NCI-H2107 (cell line): ENCODE data around the gene MAGI1.

ENCODE experiments used
- DNase-seq: peaks from one replicate; lab custom pipeline; 2025; lab: John Stamatoyannopoulos, UW

Gene MAGI1

DNA sequence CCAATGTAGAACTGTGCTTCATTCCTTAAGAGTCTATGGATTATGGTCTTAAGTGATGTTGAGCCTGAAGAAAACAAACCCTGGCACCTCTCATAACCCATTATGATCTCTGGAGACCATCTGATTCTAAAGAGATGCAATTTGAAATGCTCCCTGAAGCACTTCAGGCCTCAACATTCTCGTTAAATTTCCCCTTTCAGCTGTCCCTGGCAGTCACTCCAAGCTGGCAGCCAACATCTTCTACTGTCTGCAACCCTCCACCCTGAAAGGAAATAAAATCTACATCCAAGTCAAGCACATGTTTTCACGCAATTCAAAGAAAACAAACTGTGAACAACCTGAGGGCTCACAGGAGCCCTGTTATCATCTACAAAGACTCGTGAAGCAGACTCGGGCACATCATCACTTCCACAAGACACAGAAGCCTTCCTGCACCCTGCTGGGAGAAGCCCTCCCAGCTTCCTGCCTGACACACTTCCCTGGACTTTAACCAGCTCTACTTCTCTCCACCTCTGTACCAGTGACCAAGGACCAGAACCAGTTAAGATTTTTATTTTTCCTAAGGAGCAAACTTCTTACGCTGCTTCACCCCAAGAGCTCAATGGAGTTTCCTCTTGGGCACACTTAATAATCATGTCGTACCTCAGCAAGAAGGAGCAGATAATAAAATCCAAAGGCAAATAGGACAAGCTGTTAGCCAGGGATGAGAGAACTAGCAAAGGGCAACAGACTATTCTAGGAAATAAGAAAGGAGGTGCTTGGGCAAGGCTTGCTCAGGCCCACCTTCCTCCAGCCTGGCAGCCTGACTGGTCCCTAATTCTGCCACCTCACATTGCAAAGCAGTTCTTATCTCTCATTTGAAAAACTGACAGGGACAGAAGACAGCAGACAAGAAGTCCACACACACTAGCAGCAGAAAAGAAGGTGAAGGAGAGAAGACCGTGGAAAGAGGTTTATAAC lies 67.1 kb downstream of the MAGI1 start:
- no peak for DNase-seq

DNA sequence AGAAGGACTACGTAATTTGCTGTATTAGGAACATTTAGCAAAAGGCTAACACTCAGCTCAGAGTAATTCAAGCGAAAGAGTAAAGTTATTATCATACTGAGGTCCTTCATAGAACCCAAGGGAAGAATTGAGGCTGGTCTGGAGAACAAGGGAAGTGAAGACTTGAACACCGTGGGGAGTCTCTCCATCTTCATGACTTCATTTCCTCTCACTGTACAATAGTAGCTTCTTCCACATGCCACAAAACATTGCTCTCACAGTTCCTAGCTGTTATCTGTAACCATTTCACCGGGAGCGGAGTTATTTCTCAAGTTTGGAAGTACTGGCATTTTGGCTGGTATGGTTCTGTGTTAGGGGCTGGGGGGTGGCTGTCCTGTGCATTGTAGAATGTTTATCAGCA lies 69.7 kb downstream of the MAGI1 start:
- no peak for DNase-seq

DNA sequence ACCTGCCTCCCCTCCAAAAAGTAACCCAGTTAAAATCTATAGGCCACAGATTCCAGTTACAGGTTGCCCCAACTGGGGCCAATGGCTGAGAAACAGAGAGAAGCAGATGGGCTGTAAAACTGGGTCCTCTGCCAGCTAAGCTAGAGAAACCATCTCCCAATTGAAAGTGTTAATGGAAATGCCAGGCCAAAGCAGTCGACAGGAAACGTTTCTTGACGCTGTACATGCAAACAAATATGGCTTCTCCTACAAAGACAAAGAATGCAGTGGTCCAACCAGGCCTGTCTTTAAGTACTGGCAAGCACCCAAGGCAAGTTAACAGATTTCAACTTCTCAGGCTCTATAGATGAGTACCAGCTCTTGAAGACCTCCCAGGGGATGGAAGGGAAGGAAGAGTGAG lies 71.3 kb downstream of the MAGI1 start:
- DNase-seq = no peak

DNA sequence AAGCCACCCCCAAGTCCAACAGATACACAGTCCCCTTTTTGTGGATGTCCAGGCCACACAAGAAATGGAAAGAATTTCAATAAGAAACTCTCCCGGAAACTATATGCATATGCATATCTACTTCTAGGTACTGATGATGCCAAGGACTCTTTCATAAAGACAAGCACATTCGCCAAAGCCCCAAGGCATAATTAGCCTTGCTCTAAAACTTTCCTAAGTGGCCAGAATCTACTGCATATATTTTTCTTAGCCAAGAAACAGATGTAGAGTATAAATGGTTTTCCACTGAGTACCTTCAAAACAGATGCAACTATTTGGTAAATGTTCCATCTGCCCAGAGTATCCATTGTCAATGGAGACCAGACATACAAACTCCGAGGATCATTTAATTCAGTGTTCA lies 73.9 kb downstream of the MAGI1 start:
- no peak for DNase-seq

DNA sequence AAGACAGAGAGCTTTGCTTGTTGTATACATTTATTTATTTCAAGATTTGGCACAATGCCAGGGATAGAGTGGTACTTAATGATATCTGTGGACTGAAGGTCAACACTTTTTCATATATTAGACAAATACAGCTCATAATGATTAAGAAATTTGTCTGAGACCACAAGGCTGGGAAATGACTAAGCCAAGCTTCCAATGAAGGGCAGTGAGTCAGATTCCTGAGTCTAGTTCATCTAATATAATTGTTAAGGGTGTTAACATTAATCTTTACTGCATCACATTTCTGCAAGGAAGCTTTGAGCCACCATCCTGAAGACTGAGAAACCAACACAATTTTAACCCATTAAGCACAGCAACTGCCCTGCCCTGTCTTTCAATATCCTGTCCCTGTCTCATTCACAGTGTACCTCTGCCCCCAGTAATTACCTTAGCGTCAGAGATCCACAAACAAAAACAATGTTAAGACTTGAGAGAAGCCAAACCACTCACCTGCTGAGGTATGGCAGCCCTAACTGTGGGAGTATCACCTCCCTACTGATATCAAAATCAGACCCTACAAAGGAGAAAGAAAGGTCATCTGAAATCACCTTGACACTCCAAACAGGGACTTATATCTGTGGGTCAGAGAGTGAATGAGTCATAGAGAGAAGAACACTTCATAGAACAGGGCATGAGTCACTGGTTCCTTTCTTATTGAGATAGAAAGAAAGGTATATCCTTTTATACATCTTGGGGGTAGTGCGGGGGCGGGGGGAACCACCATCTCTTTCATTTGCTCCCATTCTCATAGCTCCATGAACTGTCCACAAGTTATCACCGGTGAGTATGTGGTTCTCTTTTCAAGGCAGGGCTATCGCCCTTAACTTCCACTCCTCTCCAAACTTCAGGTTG lies 74.7 kb downstream of the MAGI1 start:
- no peak for DNase-seq

DNA sequence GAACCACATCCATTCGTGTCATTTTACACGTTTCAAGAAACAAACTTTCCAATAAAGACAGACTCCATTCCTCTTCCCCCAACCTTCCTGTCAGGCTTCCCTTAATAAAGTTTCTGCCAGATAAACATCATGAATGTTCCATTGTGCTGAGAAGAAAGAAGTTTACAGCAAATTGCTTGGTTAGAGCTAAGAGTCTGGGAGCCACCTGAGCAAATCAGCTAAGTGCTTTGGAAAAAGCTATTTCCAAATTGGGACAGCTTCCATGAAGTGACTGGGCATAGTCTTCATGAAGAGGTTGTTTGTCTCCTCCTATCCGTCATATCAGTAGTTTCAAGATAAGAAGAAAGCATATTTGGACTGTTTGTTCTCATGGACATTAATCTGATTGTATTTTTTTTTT lies 77.0 kb downstream of the MAGI1 start:
- DNase-seq = no peak

DNA sequence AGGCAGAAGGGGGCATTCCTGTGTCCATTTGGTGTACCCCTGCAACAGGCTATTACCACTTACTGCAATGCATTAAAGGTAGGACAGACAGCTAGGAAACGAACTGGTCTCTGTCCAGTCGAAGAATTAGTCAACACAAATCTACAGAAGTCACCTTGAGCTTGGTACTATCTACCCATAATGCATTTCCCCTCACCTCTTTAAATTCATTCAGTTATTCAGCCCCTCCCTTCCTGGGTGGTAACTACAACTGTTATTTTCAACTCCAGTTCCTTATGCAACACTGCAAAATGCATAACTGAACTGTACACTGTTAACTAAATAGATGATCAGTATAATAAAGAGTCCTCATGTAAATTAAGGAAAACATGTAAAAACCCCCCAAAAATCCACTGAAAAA lies 77.6 kb downstream of the MAGI1 start:
- DNase-seq = no peak

DNA sequence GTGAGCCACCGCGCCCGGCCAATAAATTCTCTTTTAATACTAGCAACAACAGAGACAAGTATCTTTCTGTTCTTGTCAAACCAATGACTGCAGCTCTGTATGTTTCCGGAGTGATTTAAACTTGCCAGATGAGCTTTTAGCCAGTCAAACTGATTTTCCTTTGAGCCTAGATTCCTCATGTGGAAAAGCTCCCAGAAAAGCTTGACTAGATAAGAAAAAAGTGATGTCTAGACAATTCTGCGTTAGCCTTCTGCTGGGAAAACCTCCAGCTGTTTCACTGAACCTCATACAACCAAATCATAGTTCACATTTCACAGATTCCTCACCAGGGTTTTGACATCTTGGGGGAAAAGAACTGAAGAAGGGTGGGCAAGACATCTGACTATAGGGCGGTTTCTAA lies 78.6 kb downstream of the MAGI1 start:
- DNase-seq = no peak

DNA sequence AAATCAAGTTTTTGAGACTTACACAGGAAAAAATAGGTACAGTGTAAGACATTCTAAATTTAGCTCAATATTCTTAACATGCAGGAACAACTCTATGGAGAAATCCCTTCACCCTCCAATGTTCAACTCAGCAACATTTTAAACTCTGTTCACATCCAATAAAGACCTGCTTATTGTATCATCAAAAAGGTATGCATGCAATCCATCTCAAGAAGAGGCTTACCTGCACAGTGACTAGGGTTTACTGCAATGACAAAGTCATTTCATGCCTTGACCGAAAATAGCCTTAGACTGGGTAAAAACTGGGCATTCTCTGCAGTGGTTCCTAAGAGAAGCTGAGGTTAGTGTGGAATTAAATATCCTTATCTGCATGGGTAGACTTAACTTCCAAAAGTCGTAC lies 80.5 kb downstream of the MAGI1 start:
- DNase-seq = no peak

DNA sequence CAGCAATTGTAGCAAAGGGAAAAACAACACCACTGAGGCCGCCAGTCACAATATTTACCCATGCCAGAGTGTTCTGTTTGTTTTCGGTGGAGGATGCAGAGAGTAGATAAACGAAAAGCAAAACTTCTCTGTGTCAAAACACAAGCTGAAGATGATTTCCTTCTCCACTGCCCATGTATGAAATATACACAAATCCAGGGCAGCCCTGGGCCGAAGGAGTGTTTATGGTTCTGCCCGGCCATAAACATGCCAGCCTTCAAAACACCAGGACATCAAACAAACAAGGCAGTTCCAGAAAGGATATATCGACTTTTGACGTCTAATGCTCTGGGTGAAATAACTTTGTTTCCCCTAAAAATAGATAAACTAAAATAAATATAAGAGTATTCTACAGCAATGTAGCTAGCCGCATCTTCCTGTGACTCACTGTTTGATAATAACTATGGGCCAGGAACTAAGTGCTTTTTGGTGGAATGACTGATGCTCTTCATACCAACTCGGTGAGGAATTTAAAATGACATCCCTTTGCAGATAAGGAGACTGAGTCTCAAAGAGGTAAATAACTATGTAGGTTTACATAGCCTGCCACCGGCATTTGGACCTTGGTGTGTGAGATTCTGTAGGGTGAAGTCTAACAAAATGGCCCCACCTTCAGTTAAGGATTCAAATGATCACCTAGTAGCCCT lies 82.8 kb downstream of the MAGI1 start:
- no peak for DNase-seq

DNA sequence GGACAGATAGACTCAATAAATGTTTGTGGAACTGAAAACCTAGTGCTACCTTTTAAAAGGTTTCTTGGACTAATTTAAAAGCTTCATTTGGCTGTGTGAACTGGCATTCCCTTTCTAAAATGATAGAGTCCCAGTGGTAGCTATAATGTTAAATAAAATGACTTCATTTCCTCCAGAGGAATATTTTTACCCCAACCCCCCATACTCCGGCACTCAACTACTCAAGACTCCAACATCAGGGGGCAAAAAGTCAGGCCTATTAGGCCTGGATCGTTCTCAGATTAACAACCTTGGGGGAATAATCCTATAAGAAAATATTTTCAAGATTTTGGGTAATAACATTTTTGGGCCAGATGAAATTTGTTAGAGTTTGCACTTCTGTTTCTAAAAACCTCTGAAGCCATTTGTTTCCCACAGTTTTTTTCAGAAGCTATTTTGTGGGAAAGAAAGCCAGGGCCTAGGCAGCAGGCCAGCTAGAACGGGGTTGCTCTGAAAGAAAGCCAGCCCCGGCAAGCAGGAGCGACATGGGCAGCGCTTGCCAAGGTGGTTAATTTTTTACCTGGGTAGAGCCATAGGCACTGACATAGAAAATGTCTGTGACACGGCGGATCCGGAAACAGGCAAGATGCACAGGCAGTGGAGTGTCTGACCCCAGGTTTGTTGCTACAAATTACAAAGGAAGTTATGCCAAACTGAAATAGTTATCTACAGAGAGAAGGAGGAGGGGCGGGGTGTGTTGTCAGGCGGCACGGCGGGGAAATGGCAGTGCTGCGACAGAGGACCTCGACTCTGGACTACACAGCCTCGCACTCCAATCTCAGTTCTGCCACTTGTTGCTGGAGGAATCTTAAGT lies 84.6 kb downstream of the MAGI1 start:
- DNase-seq = no peak

DNA sequence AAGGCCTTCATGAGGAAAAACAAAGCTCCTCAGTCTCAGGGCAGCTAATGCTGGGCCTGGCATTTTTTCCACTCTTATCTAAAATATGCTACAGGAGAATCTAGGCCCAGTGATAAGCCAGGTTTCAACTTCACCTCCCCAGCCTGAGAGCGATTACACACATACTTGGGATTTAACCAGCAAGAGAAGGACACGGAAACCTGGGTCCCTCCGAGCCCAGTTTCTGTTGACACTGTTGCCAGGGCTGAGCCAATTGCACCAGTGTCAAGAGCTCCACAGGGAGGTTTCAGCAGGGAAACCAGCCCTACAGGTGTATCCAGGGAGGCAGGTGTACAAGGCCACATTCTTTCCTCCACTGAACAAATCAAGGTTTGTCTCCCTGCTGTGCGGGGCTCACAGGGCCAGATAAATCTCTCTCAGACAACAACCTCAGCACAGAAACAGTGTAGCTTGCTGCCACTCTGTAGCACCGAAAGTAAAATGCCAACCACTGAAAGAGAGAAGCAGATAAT lies 85.4 kb downstream of the MAGI1 start:
- DNase-seq = peak; percentile 9

DNA sequence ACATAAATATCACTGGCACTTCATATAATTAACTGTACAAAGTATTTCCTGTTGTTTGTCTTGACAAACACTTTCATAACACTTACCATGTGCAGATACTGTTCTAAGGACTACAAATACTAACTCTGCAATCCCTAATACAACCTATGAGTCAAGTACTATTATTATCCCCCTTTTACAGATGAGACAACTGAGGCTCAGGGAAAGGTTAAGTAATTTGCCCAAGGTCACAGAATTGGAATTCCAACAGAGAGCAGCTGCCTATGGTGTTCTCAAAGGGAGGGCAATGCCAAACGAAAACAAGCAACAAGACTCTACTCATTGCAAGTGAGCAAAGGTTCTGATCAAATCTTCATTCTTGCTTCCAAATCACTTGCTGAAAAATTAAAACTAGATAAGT lies 85.9 kb downstream of the MAGI1 start:
- DNase-seq = no peak

DNA sequence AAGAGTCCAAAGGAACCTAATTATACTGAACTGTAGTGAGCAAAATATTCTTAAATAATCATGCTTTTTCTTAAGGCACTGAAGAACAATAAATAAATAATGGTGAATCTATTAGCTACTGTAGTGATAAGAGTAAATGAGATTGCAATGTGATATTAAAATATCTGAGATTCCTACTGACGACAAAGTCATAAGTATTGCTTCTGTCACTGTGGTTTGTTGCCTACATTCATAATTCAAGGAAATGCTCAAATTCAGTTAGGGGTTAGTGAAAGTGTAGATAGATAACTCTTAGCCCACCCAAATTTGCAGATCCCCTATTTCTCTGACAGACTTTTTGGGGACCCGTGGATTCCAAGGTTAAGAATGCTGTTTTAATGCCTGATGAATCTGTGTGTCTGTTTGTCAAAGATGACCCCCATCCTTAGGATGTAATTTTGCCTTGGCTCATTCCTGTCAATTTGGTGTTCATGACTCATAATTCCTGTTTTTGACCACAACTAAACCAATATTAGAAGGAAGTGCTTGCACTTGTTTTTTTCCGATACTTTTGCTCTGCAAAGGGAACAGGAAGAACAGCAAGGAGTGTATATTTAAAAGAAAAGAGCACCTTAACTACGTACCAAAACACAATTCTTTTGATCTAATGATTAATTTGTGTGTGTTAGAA lies 86.7 kb downstream of the MAGI1 start:
- no peak for DNase-seq

DNA sequence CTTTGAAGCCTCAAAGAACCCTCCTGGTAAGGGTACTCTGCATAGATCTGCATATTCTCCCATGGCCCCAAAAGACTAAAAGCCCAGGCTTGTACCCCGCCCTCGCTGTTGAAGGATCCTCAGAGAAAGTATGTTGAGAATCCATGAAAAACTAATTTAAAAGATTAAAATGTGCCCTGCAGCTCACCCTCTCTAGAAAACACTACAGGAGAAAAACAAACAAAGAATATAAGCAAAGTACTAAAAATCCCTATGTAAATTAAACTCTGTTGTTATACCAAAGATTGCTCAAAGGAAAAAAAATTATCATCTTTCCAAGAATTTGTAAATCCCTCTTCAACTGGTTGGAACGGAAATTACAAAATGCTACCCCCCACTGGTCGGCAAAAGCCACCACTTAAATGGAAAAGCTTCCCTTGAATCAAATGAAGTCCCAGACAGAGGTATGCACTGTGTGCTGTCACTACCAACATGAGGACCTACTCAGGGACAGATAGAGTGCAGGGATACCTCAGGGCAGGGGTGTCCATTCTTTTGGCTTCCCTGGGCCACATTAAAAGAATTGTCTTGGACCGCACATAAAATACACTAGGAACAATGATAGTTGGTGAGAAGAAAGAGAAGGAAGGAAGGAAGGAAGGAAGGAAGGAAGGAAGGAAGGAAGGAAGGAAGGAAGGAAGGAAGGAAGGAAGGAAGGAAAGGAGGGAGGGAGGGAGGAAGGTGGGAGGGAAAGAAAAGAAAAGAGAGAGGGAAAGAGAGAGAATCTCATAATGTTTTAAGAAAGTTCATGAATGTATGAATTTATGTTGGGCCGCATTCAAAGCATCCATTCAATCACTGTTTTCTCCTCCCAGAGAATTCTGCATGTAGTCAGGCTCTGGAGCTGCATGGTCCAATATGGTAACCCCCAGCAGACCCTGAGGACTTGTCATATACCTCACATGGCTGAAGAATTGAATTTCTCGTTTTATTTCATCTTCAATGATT lies 88.1 kb downstream of the MAGI1 start:
- DNase-seq = no peak

DNA sequence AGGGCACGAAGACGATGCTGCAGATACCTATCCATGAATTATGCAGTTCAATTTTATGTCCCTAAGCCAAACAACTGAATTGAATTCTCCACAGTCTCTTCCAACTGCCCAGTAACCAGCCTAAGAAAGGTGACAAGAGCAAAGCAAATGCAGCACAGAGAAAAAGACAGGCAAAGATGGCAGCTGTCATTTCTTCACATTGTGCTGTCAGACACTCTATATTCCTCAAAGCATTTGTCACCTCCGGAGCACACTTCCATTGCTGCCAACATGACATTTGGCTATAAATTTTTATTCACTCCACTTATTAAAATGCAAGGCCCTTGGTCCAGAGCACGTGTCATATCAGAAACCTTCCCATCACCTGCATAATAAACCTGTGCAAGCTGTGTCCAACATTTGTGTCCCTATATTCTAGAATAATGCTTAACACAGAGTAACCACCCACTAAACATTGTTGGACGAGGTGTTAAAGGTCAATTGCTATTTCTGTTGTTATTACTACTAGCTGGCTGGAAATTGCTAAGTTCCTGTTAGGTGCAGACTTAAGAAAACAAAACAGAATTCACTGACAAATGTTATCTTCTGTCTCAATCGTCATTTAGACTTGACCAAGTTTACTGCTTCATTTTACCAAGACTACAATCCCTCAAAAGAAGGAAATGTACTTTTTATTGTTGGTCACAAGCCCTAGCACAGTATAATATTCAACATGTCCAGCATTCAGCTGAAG lies 89.7 kb downstream of the MAGI1 start:
- no peak for DNase-seq

DNA sequence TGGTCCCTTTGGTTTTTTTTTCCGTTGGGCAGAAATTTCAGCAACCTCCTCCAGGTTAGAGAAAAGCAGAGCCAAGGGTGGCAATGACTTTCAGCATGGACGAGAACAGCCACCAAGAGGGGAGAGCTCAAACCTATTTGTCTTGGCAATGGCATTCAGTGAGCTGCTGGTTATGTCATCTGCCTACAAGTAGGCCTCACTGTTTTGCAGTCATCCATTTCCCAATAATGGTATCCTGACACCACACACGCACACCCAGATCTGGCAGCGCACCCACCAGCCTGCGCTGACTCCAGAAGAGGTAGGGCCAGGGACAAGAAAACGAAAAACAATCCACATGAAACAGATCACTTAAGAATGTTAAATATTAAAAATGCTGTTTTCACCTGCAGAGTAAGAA lies 92.3 kb downstream of the MAGI1 start:
- no peak for DNase-seq

DNA sequence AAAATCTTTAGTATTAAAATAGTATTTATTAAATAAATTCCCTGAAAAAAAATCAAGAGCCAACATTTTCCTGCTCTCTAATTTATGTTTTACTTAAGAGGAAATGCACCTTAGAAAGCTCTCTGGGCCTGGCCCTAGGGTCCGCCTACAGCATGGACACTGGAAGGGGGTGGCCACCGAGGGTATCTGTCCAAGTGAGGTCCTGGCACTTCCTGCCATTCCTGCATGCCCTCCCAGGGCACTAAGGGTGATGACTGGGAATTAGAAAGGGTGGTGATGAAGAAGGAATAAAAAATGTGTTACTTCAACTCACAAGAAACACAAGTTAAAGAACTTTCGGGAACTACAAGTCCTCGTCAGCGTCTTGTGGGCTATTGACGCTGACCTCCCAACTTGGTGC lies 92.8 kb downstream of the MAGI1 start:
- no peak for DNase-seq

DNA sequence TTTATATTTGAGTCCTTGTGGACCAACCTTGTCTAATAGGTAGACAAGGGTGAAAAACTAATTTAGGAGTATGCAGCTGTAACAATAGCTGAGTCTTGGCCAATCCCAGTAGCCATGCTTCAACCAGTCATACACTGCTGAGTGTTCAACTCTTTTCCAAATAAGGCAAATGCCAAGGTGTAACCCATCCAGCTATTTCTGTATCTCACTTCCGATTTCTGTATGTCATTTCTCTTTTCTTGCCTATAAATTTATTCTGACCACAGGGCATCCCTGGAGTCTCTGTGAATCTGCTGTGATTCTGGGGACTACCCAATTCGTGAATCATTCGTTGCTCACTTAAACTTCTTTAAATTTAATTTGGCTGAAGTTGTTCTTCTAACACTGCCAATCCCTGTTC lies 93.2 kb downstream of the MAGI1 start:
- no peak for DNase-seq
